ENCODE results near the gene MGLL. TPM values are rescaled to one million over a fixed set of nuclear protein-coding genes. Genes with fewer than 3 reads are reported as not detected.

MGLL gene
- total RNA-seq, 6 experiments from 2014 or later: 128 to 144 (median 129) TPM

- DNase-seq: no peak
- no peak overlapping the region for H3K4me3 Mint-ChIP-seq
- no peaks in the 10 kb centered on the region for H3K9me3 Mint-ChIP-seq
- H3K27me3 Mint-ChIP-seq (ENCODE audit: insufficient read depth): no peaks in the 10 kb centered on the region; the same call in 1 of the 2 replicates
- peaks cover 26% of the 10 kb centered on the region for H3K36me3 Mint-ChIP-seq (ENCODE audit: low read depth)
- H3K4me1 Mint-ChIP-seq (ENCODE audit: low read depth): peaks cover 13% of the 10 kb centered on the region; the same call in 1 of the 2 replicates
- no peak for TF ChIP-seq CTCF (IDR thresholded peaks at IDR 0.05)
- no peak overlapping the region for H3K27ac Mint-ChIP-seq
Measured at GRCh38 chr3:127719369-127719768, 102.9 kb downstream of the MGLL start.

- Mint-ChIP-seq H3K4me1 (ENCODE audit: low read depth) (peaks cover 13% of the 10 kb centered on the region; the same call in 1 of the 2 replicates), H3K9me3 (no peaks in the 10 kb centered on the region), H3K27ac (no peak overlapping the region), H3K4me3 (no peak overlapping the region), H3K27me3 (ENCODE audit: insufficient read depth) (no peaks in the 10 kb centered on the region; the same call in 1 of the 2 replicates), H3K36me3 (ENCODE audit: low read depth) (peaks cover 22% of the 10 kb centered on the region)
- no peak for DNase-seq
- TF ChIP-seq CTCF (IDR thresholded peaks at IDR 0.05): no peak
Measured at GRCh38 chr3:127718916-127719290, 103.4 kb downstream of the MGLL start.

GRCh38 chr3:127718245-127718915, 103.9 kb downstream of the MGLL start:
- no peak for TF ChIP-seq CTCF (IDR thresholded peaks at IDR 0.05)
- Mint-ChIP-seq H3K27me3 (ENCODE audit: insufficient read depth) (no peaks in the 10 kb centered on the region; the same call in 1 of the 2 replicates), H3K27ac (no peak overlapping the region), H3K4me3 (no peak overlapping the region), H3K9me3 (no peaks in the 10 kb centered on the region), H3K36me3 (ENCODE audit: low read depth) (peaks cover 19% of the 10 kb centered on the region; the same call in 1 of the 2 replicates), H3K4me1 (ENCODE audit: low read depth) (peaks cover 10% of the 10 kb centered on the region; the same call in 1 of the 2 replicates)
- no peak for DNase-seq

GRCh38 chr3:127717357-127718244, 104.7 kb downstream of the MGLL start:
- no peak for TF ChIP-seq CTCF (IDR thresholded peaks at IDR 0.05)
- no peak overlapping the region for H3K4me3 Mint-ChIP-seq
- no peak overlapping the region for H3K27ac Mint-ChIP-seq
- peaks cover 19% of the 10 kb centered on the region; the same call in 1 of the 2 replicates for H3K36me3 Mint-ChIP-seq (ENCODE audit: low read depth)
- no peak for DNase-seq
- no peaks in the 10 kb centered on the region; the same call in 1 of the 2 replicates for H3K27me3 Mint-ChIP-seq (ENCODE audit: insufficient read depth)
- H3K4me1 Mint-ChIP-seq (ENCODE audit: low read depth): peaks cover 2% of the 10 kb centered on the region; the same call in 1 of the 2 replicates
- H3K9me3 Mint-ChIP-seq: no peaks in the 10 kb centered on the region

- H3K4me3 Mint-ChIP-seq: no peak overlapping the region
- DNase-seq: no peak
- no peaks in the 10 kb centered on the region for H3K9me3 Mint-ChIP-seq
- TF ChIP-seq CTCF (IDR thresholded peaks at IDR 0.05): no peak
- H3K27ac Mint-ChIP-seq: no peak overlapping the region
- H3K36me3 Mint-ChIP-seq (ENCODE audit: low read depth): peaks cover 19% of the 10 kb centered on the region; the same call in 1 of the 2 replicates
- H3K4me1 Mint-ChIP-seq (ENCODE audit: low read depth): no peaks in the 10 kb centered on the region
- no peaks in the 10 kb centered on the region; the same call in 1 of the 2 replicates for H3K27me3 Mint-ChIP-seq (ENCODE audit: insufficient read depth)
Measured at GRCh38 chr3:127716384-127716783, 105.9 kb downstream of the MGLL start.

Measured in HFFc6 (cell line).